ENCODE measurements around the gene NUB1.

DNA sequence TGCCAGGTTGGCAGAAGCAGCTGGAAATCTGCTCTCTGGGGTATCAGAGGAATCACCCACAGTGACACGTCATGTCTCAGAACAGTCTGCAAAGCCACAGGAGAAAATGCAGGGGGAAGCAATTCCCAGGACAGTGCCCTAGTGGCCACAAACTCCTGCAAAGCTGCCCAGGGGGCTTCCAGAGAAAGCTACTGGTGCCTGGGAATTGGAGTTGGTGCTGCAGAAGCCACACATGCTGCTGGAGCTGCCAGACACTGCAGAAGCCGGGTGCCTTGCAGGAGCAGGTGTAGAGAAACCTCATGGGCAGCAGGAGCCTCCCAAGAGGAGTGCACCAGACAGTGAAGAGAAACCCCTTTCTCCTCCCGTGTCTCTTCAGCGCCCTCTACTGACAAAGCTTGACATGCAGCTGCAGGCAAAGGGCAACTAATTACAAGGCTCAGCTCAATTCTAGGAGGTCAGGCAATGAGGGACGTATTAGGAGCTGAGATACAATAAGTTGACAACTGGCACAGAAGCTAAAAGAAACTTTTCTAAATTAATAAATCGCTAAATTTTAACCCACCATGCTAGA, 30.2 kb upstream of the NUB1 start:
- peak; percentile 13 to 14 for TF ChIP-seq CTCF (conservative IDR thresholded peaks at IDR 0.05 in 1 of 2, IDR thresholded peaks at IDR 0.05 in 1 of 2; ENCODE audit: extremely low read depth in 1 of 2, insufficient read depth in 1 of 2, low read depth in 1 of 2, low read length in 2 of 2)
- TF ChIP-seq EZH2 (IDR thresholded peaks at IDR 0.05; ENCODE audit: borderline replicate concordance, low read length) = no peak
